Endodermal cell (in vitro differentiated cells): ENCODE data around the gene CD69. TPM values are rescaled to one million over a fixed set of nuclear protein-coding genes. Genes with fewer than 3 reads are reported as not detected.

ENCODE experiments used
- DNase-seq: peaks from one replicate; pipeline ENCODE4 v3.0.0-alpha.2; 2017
- H3K27ac ChIP-seq: 2 replicates; pipeline ENCODE4 v1.5.1; 2013; ENCODE audit warnings: mild to moderate bottlenecking, low read depth, low read length, moderate library complexity
- H3K27me3 ChIP-seq: 2 replicates; pipeline ENCODE4 v1.6.1; 2013; ENCODE audit warnings: mild to moderate bottlenecking, low read length, moderate library complexity; ENCODE audit not compliant: insufficient read depth, control insufficient read depth, poor library complexity, severe bottlenecking
- H3K36me3 ChIP-seq: 2 replicates; pipeline ENCODE4 v1.7.0; 2013; ENCODE audit warnings: mild to moderate bottlenecking, low read length, moderate library complexity; ENCODE audit not compliant: control insufficient read depth, insufficient read depth
- H3K4me1 ChIP-seq: one replicate; pipeline ENCODE4 v1.7.0; 2013; ENCODE audit warnings: low read length; ENCODE audit not compliant: control insufficient read depth, insufficient read depth
- H3K4me3 ChIP-seq: 2 replicates; pipeline ENCODE4 v1.5.1; 2013; ENCODE audit warnings: mild to moderate bottlenecking, low read length, moderate library complexity
- H3K9ac ChIP-seq: 2 replicates; pipeline ENCODE4 v1.6.1; 2013; ENCODE audit warnings: mild to moderate bottlenecking, low read length, moderate library complexity; ENCODE audit not compliant: poor library complexity, severe bottlenecking; ENCODE audit errors: extremely low read depth
- H3K9me3 ChIP-seq: 2 replicates; pipeline ENCODE4 v1.6.1; 2013; ENCODE audit warnings: mild to moderate bottlenecking, low read length, moderate library complexity; ENCODE audit not compliant: control insufficient read depth
- H3K27ac Mint-ChIP-seq: 2 replicates; pipeline ENCODE4 v1.8.0; 2020; ENCODE audit warnings: mixed read lengths
- H3K27me3 Mint-ChIP-seq: 2 replicates; pipeline ENCODE4 v1.8.0; 2021; ENCODE audit warnings: mild to moderate bottlenecking, mixed read lengths; ENCODE audit not compliant: insufficient read depth
- H3K36me3 Mint-ChIP-seq: 2 replicates; pipeline ENCODE4 v1.8.0; 2020; ENCODE audit warnings: low read depth, mixed read lengths
- H3K4me1 Mint-ChIP-seq: 2 replicates; pipeline ENCODE4 v1.8.0; 2020; ENCODE audit warnings: mixed read lengths
- H3K4me3 Mint-ChIP-seq: 2 replicates; pipeline ENCODE4 v1.8.0; 2020; ENCODE audit warnings: mild to moderate bottlenecking, moderate library complexity, mixed read lengths
- H3K9me3 Mint-ChIP-seq: 2 replicates; pipeline ENCODE4 v1.8.0; 2020; ENCODE audit warnings: mild to moderate bottlenecking, mixed read lengths
- WGBS, 2 experiments: methylation state at CpG; one replicate each; pipeline versions ENCODE4 v1.1.5 to v1.1.7; 2013; ENCODE audit warnings: missing lambda C conversion rate in 2 of 2, mixed read lengths in 1 of 2; ENCODE audit not compliant: insufficient coverage in 1 of 2, insufficient read length in 1 of 2; 5-methylcytosine and 5-hydroxymethylcytosine counted together
- total RNA-seq, 2 donors: library from RNA; stranded (reverse); fragmentation: NEBNext Ultra II Directional in 1 of 2; extraction: Animal tissue kit (Norgen Biotek cat#: 25700) in 1 of 2; gene quantifications; 2 replicates in 1 of 2; 3 replicates in 1 of 2; pipeline ENCODE4 v1.2.1, GENCODE V29; 2021
- TF ChIP-seq, protein P1 (sequence below): fragments of 200-600 bp; sonication (generic); conservative IDR thresholded peaks from 2 replicates; pipeline ENCODE4 v1.5.0; 2021; ENCODE audit warnings: antibody characterized with exemption, mild to moderate bottlenecking

CD69 gene
- total RNA-seq, 2 donors from 2014 or later = not detected

DNA sequence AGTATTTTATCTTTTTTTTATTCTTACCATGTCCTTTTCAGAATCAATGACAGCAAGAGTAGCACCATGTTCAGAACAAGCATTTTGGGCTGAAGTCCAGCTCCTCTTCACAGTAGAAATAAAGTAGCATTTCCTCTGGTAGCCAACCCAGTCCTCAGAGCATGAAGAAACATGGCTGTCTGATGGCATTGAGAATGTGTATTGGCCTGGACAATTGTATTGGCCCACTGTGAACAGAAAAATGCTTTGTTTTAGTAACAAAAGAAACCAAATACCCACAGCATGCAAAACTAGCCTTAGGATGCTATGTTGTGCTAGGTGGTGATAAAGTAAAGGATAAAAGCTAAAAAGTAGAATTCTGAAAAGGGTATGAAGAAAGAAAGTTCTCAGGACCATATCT is 5.7 kb downstream of the CD69 start:
- Histone ChIP-seq H3K9me3 (no peaks in the 10 kb centered on the region), H3K4me3 (no peak overlapping the region), H3K36me3 (no peaks in the 10 kb centered on the region), H3K4me1 (peaks cover 2% of the 10 kb centered on the region), H3K27me3 (no peaks in the 10 kb centered on the region), H3K27ac (no peak overlapping the region), H3K9ac (no peak overlapping the region)
- DNase-seq = no peak
- H3K27ac Mint-ChIP-seq = no peak overlapping the region
- no peaks in the 10 kb centered on the region for H3K36me3 Mint-ChIP-seq
- peaks cover 3% of the 10 kb centered on the region for H3K4me1 Mint-ChIP-seq
- no peaks in the 10 kb centered on the region for H3K27me3 Mint-ChIP-seq
- TF ChIP-seq, protein P1, sequence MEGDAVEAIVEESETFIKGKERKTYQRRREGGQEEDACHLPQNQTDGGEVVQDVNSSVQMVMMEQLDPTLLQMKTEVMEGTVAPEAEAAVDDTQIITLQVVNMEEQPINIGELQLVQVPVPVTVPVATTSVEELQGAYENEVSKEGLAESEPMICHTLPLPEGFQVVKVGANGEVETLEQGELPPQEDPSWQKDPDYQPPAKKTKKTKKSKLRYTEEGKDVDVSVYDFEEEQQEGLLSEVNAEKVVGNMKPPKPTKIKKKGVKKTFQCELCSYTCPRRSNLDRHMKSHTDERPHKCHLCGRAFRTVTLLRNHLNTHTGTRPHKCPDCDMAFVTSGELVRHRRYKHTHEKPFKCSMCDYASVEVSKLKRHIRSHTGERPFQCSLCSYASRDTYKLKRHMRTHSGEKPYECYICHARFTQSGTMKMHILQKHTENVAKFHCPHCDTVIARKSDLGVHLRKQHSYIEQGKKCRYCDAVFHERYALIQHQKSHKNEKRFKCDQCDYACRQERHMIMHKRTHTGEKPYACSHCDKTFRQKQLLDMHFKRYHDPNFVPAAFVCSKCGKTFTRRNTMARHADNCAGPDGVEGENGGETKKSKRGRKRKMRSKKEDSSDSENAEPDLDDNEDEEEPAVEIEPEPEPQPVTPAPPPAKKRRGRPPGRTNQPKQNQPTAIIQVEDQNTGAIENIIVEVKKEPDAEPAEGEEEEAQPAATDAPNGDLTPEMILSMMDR = no peak
- no peaks in the 10 kb centered on the region for H3K9me3 Mint-ChIP-seq
- H3K4me3 Mint-ChIP-seq = no peak overlapping the region

DNA sequence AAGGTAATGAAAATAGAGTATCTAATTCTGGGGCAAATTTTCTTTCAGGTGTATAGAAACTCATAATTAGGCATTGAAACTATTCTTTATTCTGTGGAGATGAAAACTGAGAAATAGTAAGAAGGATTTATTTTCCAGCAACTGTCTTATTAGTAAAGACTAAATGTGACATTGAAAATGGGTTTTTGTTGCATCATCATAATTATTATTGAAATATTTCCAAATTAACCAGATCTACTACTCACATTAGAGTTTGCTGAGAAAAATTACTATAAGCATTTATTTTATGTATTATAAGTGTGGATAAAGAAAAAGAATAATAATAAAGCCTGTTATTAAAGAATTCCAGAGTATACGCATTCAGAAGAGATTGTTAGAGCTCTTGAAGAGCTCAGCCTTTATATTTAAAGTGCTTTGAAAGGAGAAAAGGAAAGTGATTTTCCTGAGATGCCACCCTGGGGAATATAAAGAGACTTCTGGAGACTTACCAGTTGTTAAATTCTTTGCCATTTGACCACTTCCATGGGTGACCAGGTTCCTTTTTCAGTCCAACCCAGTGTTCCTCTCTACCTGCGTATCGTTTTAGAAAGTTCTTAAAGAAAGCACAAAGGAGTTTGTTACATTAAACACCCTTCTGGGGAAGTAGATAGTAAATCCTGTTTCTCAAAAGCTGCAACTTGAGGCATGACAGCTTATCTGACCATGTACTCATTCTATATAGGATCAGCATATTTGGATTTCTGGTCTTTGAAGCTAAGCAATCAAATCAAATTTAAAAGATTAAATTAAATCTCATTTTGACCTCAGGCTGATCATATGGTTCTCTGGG is 6.4 kb downstream of the CD69 start:
- no peaks in the 10 kb centered on the region for H3K9me3 Mint-ChIP-seq
- no peak overlapping the region for H3K9ac ChIP-seq
- H3K27ac ChIP-seq = no peak overlapping the region
- peaks cover 3% of the 10 kb centered on the region for H3K4me1 Mint-ChIP-seq
- DNase-seq = no peak
- H3K4me3 ChIP-seq = no peak overlapping the region
- H3K27ac Mint-ChIP-seq = no peak overlapping the region
- H3K4me1 ChIP-seq = peaks cover 2% of the 10 kb centered on the region
- TF ChIP-seq, protein P1 = no peak
- no peak overlapping the region for H3K4me3 Mint-ChIP-seq
- H3K27me3 ChIP-seq = no peaks in the 10 kb centered on the region
- WGBS, 2 experiments = 87 to 100% methylated on average over 3 of the region's 3 CpGs
- no peaks in the 10 kb centered on the region for H3K27me3 Mint-ChIP-seq
- H3K9me3 ChIP-seq = no peaks in the 10 kb centered on the region
- H3K36me3 Mint-ChIP-seq = no peaks in the 10 kb centered on the region
- H3K36me3 ChIP-seq = no peaks in the 10 kb centered on the region

DNA sequence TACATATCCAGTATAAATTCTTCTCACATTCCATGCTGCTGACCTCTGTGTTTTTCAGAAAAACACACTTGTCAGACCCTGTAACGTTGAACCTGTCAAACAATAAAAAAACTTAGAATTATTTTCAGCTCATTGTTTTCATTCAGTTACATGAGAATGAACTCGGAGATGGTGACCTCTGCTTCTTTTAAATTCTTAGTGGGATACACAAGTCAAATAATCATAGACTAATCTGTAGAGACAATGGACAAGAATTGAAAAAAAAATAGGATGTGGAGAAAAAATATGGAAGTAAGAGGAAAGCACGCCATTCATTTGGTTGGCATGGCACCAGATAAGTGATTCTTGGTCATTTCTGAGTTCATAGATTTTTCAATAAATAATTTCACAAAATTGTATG is 7.2 kb downstream of the CD69 start:
- Histone ChIP-seq H3K4me3 (no peak overlapping the region), H3K9ac (no peak overlapping the region), H3K4me1 (peaks cover 2% of the 10 kb centered on the region), H3K9me3 (no peaks in the 10 kb centered on the region), H3K27ac (no peak overlapping the region), H3K36me3 (no peaks in the 10 kb centered on the region), H3K27me3 (no peaks in the 10 kb centered on the region)
- no peak overlapping the region for H3K4me3 Mint-ChIP-seq
- no peak for DNase-seq
- H3K27me3 Mint-ChIP-seq = no peaks in the 10 kb centered on the region
- TF ChIP-seq, protein P1 = no peak
- no peak overlapping the region for H3K27ac Mint-ChIP-seq
- 80 to 84% methylated on average over 1 to 3 of the region's 3 CpGs for WGBS, 2 experiments
- H3K9me3 Mint-ChIP-seq = no peaks in the 10 kb centered on the region
- H3K36me3 Mint-ChIP-seq = no peaks in the 10 kb centered on the region
- peaks cover 3% of the 10 kb centered on the region for H3K4me1 Mint-ChIP-seq
